ENCODE data around the gene AHNAK2. TPM values are rescaled to one million over a fixed set of nuclear protein-coding genes. Genes with fewer than 3 reads are reported as not detected.

Gene AHNAK2
- total and polyA plus RNA-seq, 2 donors (not counting 1 experiment from before 2014, with no cell fraction given): 6.6 to 106 TPM

GRCh38 chr14:105005329-105005928, 27.3 kb upstream of the AHNAK2 start:
- H3K36me3 ChIP-seq (ENCODE audit: control insufficient read depth, insufficient read depth, low read length): peaks cover 8% of the 10 kb centered on the region
- no peak for TF ChIP-seq EZH2 (IDR thresholded peaks at IDR 0.05; ENCODE audit: low read length, missing control alignments)
- no peak for TF ChIP-seq CTCF (conservative IDR thresholded peaks at IDR 0.05 in 1 of 2, IDR thresholded peaks at IDR 0.05 in 1 of 2; ENCODE audit: low read depth in 1 of 2, low read length in 2 of 2)
- no peak overlapping the region for H3K4me3 ChIP-seq (replicated peaks in 1 of 4; ENCODE audit: control extremely low read depth in 1 of 4, insufficient read depth in 1 of 4, low read depth in 3 of 4, low read length in 4 of 4)
- no peak for DNase-seq (ENCODE audit: low read depth in 2 of 2)
- H3K4me1 ChIP-seq (ENCODE audit: control insufficient read depth, extremely low read depth, insufficient read depth, low read length): no peaks in the 10 kb centered on the region
- no peaks in the 10 kb centered on the region for H3K9me3 ChIP-seq (ENCODE audit: control insufficient read depth, insufficient read depth, low read depth, low read length)
- no peaks in the 10 kb centered on the region for H3K27me3 ChIP-seq (ENCODE audit: control insufficient read depth, insufficient read depth, low read length)
- H3K9ac ChIP-seq (ENCODE audit: insufficient read depth, low read length): no peak overlapping the region
- no peaks in the 10 kb centered on the region for H4K20me1 ChIP-seq (ENCODE audit: control insufficient read depth, extremely low read depth, insufficient read depth, low read length)
- H3K4me2 ChIP-seq (ENCODE audit: extremely low read depth, insufficient read depth, low read length): no peak overlapping the region
- H3K27ac ChIP-seq (ENCODE audit: insufficient read depth, low read length): no peak overlapping the region
- H3K79me2 ChIP-seq (ENCODE audit: control insufficient read depth, insufficient read depth, low read length): peaks cover 12% of the 10 kb centered on the region
- H2AFZ ChIP-seq (ENCODE audit: low read length): no peak overlapping the region

- H4K20me1 ChIP-seq (ENCODE audit: control insufficient read depth, extremely low read depth, insufficient read depth, low read length): no peaks in the 10 kb centered on the region
- no peak overlapping the region for H3K4me3 ChIP-seq (replicated peaks in 1 of 4; ENCODE audit: control extremely low read depth in 1 of 4, insufficient read depth in 1 of 4, low read depth in 3 of 4, low read length in 4 of 4)
- no peaks in the 10 kb centered on the region for H3K4me1 ChIP-seq (ENCODE audit: control insufficient read depth, extremely low read depth, insufficient read depth, low read length)
- H3K79me2 ChIP-seq (ENCODE audit: control insufficient read depth, insufficient read depth, low read length): no peaks in the 10 kb centered on the region
- no peak for DNase-seq (ENCODE audit: low read depth in 2 of 2)
- no peak overlapping the region for H3K27ac ChIP-seq (ENCODE audit: insufficient read depth, low read length)
- no peak for TF ChIP-seq EZH2 (IDR thresholded peaks at IDR 0.05; ENCODE audit: low read length, missing control alignments)
- no peak for TF ChIP-seq CTCF (conservative IDR thresholded peaks at IDR 0.05 in 1 of 2, IDR thresholded peaks at IDR 0.05 in 1 of 2; ENCODE audit: low read depth in 1 of 2, low read length in 2 of 2)
- H3K9ac ChIP-seq (ENCODE audit: insufficient read depth, low read length): no peak overlapping the region
- H3K36me3 ChIP-seq (ENCODE audit: control insufficient read depth, insufficient read depth, low read length): peaks cover 4% of the 10 kb centered on the region
- no peak overlapping the region for H2AFZ ChIP-seq (ENCODE audit: low read length)
- no peaks in the 10 kb centered on the region for H3K27me3 ChIP-seq (ENCODE audit: control insufficient read depth, insufficient read depth, low read length)
- no peak overlapping the region for H3K4me2 ChIP-seq (ENCODE audit: extremely low read depth, insufficient read depth, low read length)
- H3K9me3 ChIP-seq (ENCODE audit: control insufficient read depth, insufficient read depth, low read depth, low read length): no peaks in the 10 kb centered on the region
These were observed 21.2 kb upstream of the AHNAK2 start for GRCh38 chr14:104999361-104999760.

- no peak overlapping the region for H3K27ac ChIP-seq (ENCODE audit: insufficient read depth, low read length)
- no peak overlapping the region for H3K4me2 ChIP-seq (ENCODE audit: extremely low read depth, insufficient read depth, low read length)
- no peaks in the 10 kb centered on the region for H4K20me1 ChIP-seq (ENCODE audit: control insufficient read depth, extremely low read depth, insufficient read depth, low read length)
- TF ChIP-seq EZH2 (IDR thresholded peaks at IDR 0.05; ENCODE audit: low read length, missing control alignments): no peak
- TF ChIP-seq CTCF (conservative IDR thresholded peaks at IDR 0.05 in 1 of 2, IDR thresholded peaks at IDR 0.05 in 1 of 2; ENCODE audit: low read depth in 1 of 2, low read length in 2 of 2): no peak
- no peak overlapping the region for H2AFZ ChIP-seq (ENCODE audit: low read length)
- no peak overlapping the region for H3K4me3 ChIP-seq (replicated peaks in 1 of 4; ENCODE audit: control extremely low read depth in 1 of 4, insufficient read depth in 1 of 4, low read depth in 3 of 4, low read length in 4 of 4)
- DNase-seq (ENCODE audit: low read depth in 2 of 2): no peak
- H3K36me3 ChIP-seq (ENCODE audit: control insufficient read depth, insufficient read depth, low read length): peaks cover 4% of the 10 kb centered on the region
- H3K9ac ChIP-seq (ENCODE audit: insufficient read depth, low read length): no peak overlapping the region
- H3K79me2 ChIP-seq (ENCODE audit: control insufficient read depth, insufficient read depth, low read length): no peaks in the 10 kb centered on the region
- H3K27me3 ChIP-seq (ENCODE audit: control insufficient read depth, insufficient read depth, low read length): no peaks in the 10 kb centered on the region
- H3K4me1 ChIP-seq (ENCODE audit: control insufficient read depth, extremely low read depth, insufficient read depth, low read length): no peaks in the 10 kb centered on the region
- no peaks in the 10 kb centered on the region for H3K9me3 ChIP-seq (ENCODE audit: control insufficient read depth, insufficient read depth, low read depth, low read length)
These were observed 20.6 kb upstream of the AHNAK2 start for GRCh38 chr14:104998801-104999200.

All from fibroblast of lung (primary cell).